HG02642 (cell line): ENCODE measurements around the gene VPS8.

ENCODE experiments used
- ATAC-seq: cut with Tn5 transposase; IDR thresholded peaks from one replicate; pipeline ENCODE4 v1.9.1; 2021; ENCODE audit warnings: mild to moderate bottlenecking; ENCODE audit not compliant: unreplicated experiment, poor library complexity

The VPS8 gene

GRCh38 chr3:185071287-185071800 lies 259.4 kb downstream of the VPS8 start:
- no peak for ATAC-seq

GRCh38 chr3:185075547-185075946 lies 263.6 kb downstream of the VPS8 start:
- ATAC-seq: no peak

- ATAC-seq: no peak
These were observed 264.3 kb downstream of the VPS8 start for GRCh38 chr3:185076219-185076618.

- no peak for ATAC-seq
These were observed 267.7 kb downstream of the VPS8 start for GRCh38 chr3:185079625-185080024.

GRCh38 chr3:185081521-185081920 lies 269.6 kb downstream of the VPS8 start:
- no peak for ATAC-seq

GRCh38 chr3:185082149-185082548 lies 270.2 kb downstream of the VPS8 start:
- no peak for ATAC-seq

GRCh38 chr3:185082829-185083228 lies 270.9 kb downstream of the VPS8 start:
- no peak for ATAC-seq

GRCh38 chr3:185084402-185084801 lies 272.4 kb downstream of the VPS8 start:
- ATAC-seq: no peak

GRCh38 chr3:185084901-185085300 lies 272.9 kb downstream of the VPS8 start:
- ATAC-seq: no peak

GRCh38 chr3:185087419-185087818 lies 275.5 kb downstream of the VPS8 start:
- ATAC-seq: no peak

- ATAC-seq: no peak
These were observed 277.4 kb downstream of the VPS8 start for GRCh38 chr3:185089343-185089742.

- no peak for ATAC-seq
These were observed 277.8 kb downstream of the VPS8 start for GRCh38 chr3:185089751-185090150.

- ATAC-seq: no peak
These were observed 278.8 kb downstream of the VPS8 start for GRCh38 chr3:185090811-185091210.

GRCh38 chr3:185093116-185093515 lies 281.1 kb downstream of the VPS8 start:
- ATAC-seq: no peak

GRCh38 chr3:185094697-185095096 lies 282.7 kb downstream of the VPS8 start:
- ATAC-seq: no peak
